Measurements from ENCODE around the gene BRCA1.
A peak's percentile ranks its signal among the peaks of the same experiment; 100 is the strongest.

BRCA1 gene

DNA sequence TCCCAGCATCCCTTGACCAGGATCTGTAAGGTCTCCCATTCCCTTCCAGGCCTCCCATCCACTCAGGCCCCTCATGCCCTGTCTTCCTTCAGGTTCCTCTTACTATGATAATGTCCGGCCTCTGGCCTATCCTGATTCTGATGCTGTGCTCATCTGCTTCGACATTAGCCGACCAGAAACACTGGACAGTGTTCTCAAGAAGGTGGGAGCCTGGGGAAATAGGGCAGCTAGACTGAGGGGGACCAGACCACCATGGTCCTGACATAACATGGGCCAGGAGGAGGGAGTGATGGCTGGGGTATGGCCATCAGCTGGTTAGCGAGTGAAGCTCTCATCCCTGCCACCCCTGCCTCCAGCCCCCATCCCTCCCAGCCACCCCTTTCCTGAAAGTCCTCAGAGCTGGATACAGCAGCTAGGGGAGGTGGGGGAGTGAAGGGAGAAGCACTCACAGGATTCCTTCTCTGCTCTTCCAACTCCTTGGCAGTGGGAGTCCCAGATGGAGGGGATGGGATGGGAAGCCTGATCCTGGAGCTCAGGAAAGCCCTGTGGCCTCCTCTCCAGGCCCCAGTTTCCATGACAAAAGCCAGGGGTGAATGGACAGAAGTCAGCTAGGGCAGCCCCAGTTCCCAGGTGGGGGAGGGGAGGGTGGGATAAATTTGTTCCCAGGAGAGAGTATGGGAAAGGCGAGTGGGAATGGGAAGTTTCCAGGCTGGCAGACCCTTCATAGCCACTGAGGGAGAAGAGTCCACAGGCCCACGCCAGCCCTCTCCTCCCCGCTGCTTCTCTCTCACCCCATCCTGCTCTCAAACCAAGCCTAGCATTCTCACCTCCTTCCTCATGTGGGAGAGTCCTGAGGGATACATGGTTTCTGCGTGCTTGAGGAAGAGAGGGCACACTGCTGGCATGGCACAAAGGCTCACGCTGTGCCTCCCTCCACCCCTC, 97.8 kb downstream of the BRCA1 start:
- Histone ChIP-seq H3K4me2 (ENCODE audit: low read length) (no peak overlapping the region), H4K12ac (ENCODE audit: low read depth, low read length) (no peak overlapping the region), H3K27me3 (ENCODE audit: insufficient read depth, low read length) (no peaks in the 10 kb centered on the region), H2AFZ (ENCODE audit: insufficient read depth, low read length, poor library complexity) (no peak overlapping the region), H3K18ac (ENCODE audit: low read length) (no peak overlapping the region), H3K9ac (ENCODE audit: low read length) (no peak overlapping the region), H2BK5ac (ENCODE audit: low read depth, low read length, poor library complexity) (no peak overlapping the region), H3K27ac (ENCODE audit: low read depth, low read length) (no peak overlapping the region), H3K4me1 (ENCODE audit: control insufficient read depth in 1 of 2, insufficient read depth in 2 of 2, low read length in 2 of 2) (peaks cover 0 to 6% of the 10 kb centered on the region in 2 experiments), H3K23ac (ENCODE audit: low read length) (no peak overlapping the region), H3K79me2 (ENCODE audit: control insufficient read depth, insufficient read depth, low read length, poor library complexity) (no peaks in the 10 kb centered on the region), H4K8ac (ENCODE audit: low read depth, low read length) (no peak overlapping the region), H2BK12ac (ENCODE audit: low read length) (no peak overlapping the region), H3K9me3 (ENCODE audit: insufficient read depth, low read depth, low read length) (no peaks in the 10 kb centered on the region), H3K4me3 (ENCODE audit: low read depth, low read length) (no peak overlapping the region), H3K14ac (ENCODE audit: low read length) (no peak overlapping the region), H3K79me1 (ENCODE audit: low read length) (peaks cover 2% of the 10 kb centered on the region), H2AK5ac (ENCODE audit: low read length) (no peak overlapping the region), H4K91ac (ENCODE audit: low read depth, low read length) (no peak overlapping the region), H2BK120ac (ENCODE audit: insufficient read depth, low read length, poor library complexity) (no peak overlapping the region), H3K4ac (ENCODE audit: low read depth, low read length) (no peak overlapping the region), H3K36me3 (ENCODE audit: control insufficient read depth in 1 of 2, insufficient read depth in 2 of 2, low read length in 2 of 2) (no peaks in the 10 kb centered on the region)
- no peak for DNase-seq
- WGBS (ENCODE audit: extremely low coverage, insufficient coverage, insufficient read length): no CpG with 5 or more reads among the region's 9 CpGs

DNA sequence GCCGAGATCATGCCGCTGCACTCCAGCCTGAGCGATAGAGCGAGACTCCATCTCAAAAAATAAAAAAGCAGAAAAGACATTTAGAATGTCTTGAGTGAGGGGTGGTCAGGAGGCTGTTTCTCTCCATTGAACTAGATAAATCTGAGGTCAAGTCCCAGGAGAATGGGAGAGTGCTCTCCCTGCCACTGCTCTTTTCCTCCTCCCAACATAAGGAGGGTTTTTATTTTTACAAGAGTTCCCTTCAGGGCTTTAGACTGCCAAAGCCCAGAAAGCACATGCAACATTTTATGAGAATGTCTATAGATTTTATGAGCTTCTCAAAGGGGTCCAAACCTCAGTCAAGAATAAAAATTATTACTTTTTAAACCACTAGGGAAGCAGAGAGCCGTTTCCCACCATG, 98.6 kb downstream of the BRCA1 start:
- peaks cover 5% of the 10 kb centered on the region for H3K79me2 ChIP-seq (ENCODE audit: control insufficient read depth, insufficient read depth, low read length, poor library complexity)
- WGBS (ENCODE audit: extremely low coverage, insufficient coverage, insufficient read length): no CpG with 5 or more reads among the region's 5 CpGs
- no peak overlapping the region for H4K12ac ChIP-seq (ENCODE audit: low read depth, low read length)
- no peak overlapping the region for H3K9ac ChIP-seq (ENCODE audit: low read length)
- no peak overlapping the region for H3K4me3 ChIP-seq (ENCODE audit: low read depth, low read length)
- H3K4ac ChIP-seq (ENCODE audit: low read depth, low read length): no peak overlapping the region
- H3K27ac ChIP-seq (ENCODE audit: low read depth, low read length): no peak overlapping the region
- no peak overlapping the region for H2BK120ac ChIP-seq (ENCODE audit: insufficient read depth, low read length, poor library complexity)
- H2BK12ac ChIP-seq (ENCODE audit: low read length): no peak overlapping the region
- peaks cover 2% of the 10 kb centered on the region for H3K9me3 ChIP-seq (ENCODE audit: insufficient read depth, low read depth, low read length)
- H4K8ac ChIP-seq (ENCODE audit: low read depth, low read length): no peak overlapping the region
- DNase-seq: no peak
- H3K4me2 ChIP-seq (ENCODE audit: low read length): no peak overlapping the region
- no peak overlapping the region for H4K91ac ChIP-seq (ENCODE audit: low read depth, low read length)
- H2AFZ ChIP-seq (ENCODE audit: insufficient read depth, low read length, poor library complexity): no peak overlapping the region
- H3K18ac ChIP-seq (ENCODE audit: low read length): no peak overlapping the region
- H3K14ac ChIP-seq (ENCODE audit: low read length): no peak overlapping the region
- H3K4me1 ChIP-seq (ENCODE audit: control insufficient read depth in 1 of 2, insufficient read depth in 2 of 2, low read length in 2 of 2): peaks cover 0 to 6% of the 10 kb centered on the region in 2 experiments
- no peak overlapping the region for H2BK5ac ChIP-seq (ENCODE audit: low read depth, low read length, poor library complexity)
- H3K36me3 ChIP-seq (ENCODE audit: control insufficient read depth in 1 of 2, insufficient read depth in 2 of 2, low read length in 2 of 2): no peaks in the 10 kb centered on the region
- no peaks in the 10 kb centered on the region for H3K27me3 ChIP-seq (ENCODE audit: insufficient read depth, low read length)
- H3K23ac ChIP-seq (ENCODE audit: low read length): no peak overlapping the region
- H2AK5ac ChIP-seq (ENCODE audit: low read length): no peak overlapping the region
- peaks cover 7% of the 10 kb centered on the region for H3K79me1 ChIP-seq (ENCODE audit: low read length)

- Histone ChIP-seq H2BK120ac (ENCODE audit: insufficient read depth, low read length, poor library complexity) (no peak overlapping the region), H2BK12ac (ENCODE audit: low read length) (no peak overlapping the region), H3K27me3 (ENCODE audit: insufficient read depth, low read length) (no peaks in the 10 kb centered on the region), H2AFZ (ENCODE audit: insufficient read depth, low read length, poor library complexity) (no peak overlapping the region), H3K4me3 (ENCODE audit: low read depth, low read length) (no peak overlapping the region), H4K8ac (ENCODE audit: low read depth, low read length) (no peak overlapping the region), H2BK5ac (ENCODE audit: low read depth, low read length, poor library complexity) (no peak overlapping the region), H4K91ac (ENCODE audit: low read depth, low read length) (no peak overlapping the region), H3K9me3 (ENCODE audit: insufficient read depth, low read depth, low read length) (peaks cover 2% of the 10 kb centered on the region), H3K18ac (ENCODE audit: low read length) (no peak overlapping the region), H3K79me2 (ENCODE audit: control insufficient read depth, insufficient read depth, low read length, poor library complexity) (peaks cover 10% of the 10 kb centered on the region), H4K12ac (ENCODE audit: low read depth, low read length) (no peak overlapping the region), H2AK5ac (ENCODE audit: low read length) (no peak overlapping the region), H3K36me3 (ENCODE audit: control insufficient read depth in 1 of 2, insufficient read depth in 2 of 2, low read length in 2 of 2) (no peaks in the 10 kb centered on the region), H3K4me1 (ENCODE audit: control insufficient read depth in 1 of 2, insufficient read depth in 2 of 2, low read length in 2 of 2) (peaks cover 0 to 6% of the 10 kb centered on the region in 2 experiments), H3K23ac (ENCODE audit: low read length) (no peak overlapping the region), H3K4me2 (ENCODE audit: low read length) (peak overlapping the region; percentile 82), H3K4ac (ENCODE audit: low read depth, low read length) (no peak overlapping the region), H3K9ac (ENCODE audit: low read length) (no peak overlapping the region), H3K14ac (ENCODE audit: low read length) (no peak overlapping the region), H3K27ac (ENCODE audit: low read depth, low read length) (no peak overlapping the region), H3K79me1 (ENCODE audit: low read length) (peaks cover 13% of the 10 kb centered on the region)
- no peak for DNase-seq
- no CpG with 5 or more reads among the region's 16 CpGs for WGBS (ENCODE audit: extremely low coverage, insufficient coverage, insufficient read length)
These were observed 99.2 kb downstream of the BRCA1 start for GRCh38 chr17:43025766-43026537.

DNA sequence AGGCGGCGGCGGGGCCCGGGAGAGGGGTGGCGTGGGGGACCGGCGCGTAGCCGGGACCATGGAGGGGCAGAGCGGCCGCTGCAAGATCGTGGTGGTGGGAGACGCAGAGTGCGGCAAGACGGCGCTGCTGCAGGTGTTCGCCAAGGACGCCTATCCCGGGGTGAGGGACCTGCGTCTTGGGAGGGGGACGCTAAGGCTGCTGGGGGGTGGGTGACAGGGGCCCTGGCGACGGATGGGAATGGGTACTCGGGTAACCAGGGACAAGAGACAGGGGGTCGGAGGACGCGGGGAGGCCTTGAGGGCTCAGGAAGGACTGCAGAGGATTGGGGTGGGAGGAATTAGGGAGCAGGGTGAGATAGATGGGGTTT, 99.9 kb downstream of the BRCA1 start:
- no CpG with 5 or more reads among the region's 27 CpGs for WGBS (ENCODE audit: extremely low coverage, insufficient coverage, insufficient read length)
- Histone ChIP-seq H2AFZ (ENCODE audit: insufficient read depth, low read length, poor library complexity) (no peak overlapping the region), H3K14ac (ENCODE audit: low read length) (no peak overlapping the region), H3K27ac (ENCODE audit: low read depth, low read length) (no peak overlapping the region), H3K79me1 (ENCODE audit: low read length) (peaks cover 14% of the 10 kb centered on the region), H3K4me3 (ENCODE audit: low read depth, low read length) (peak overlapping the region; percentile 70), H4K91ac (ENCODE audit: low read depth, low read length) (no peak overlapping the region), H3K9me3 (ENCODE audit: insufficient read depth, low read depth, low read length) (peaks cover 2% of the 10 kb centered on the region), H3K4me2 (ENCODE audit: low read length) (peak overlapping the region; percentile 82), H3K79me2 (ENCODE audit: control insufficient read depth, insufficient read depth, low read length, poor library complexity) (peaks cover 11% of the 10 kb centered on the region), H2AK5ac (ENCODE audit: low read length) (no peak overlapping the region), H4K12ac (ENCODE audit: low read depth, low read length) (no peak overlapping the region), H3K9ac (ENCODE audit: low read length) (no peak overlapping the region), H2BK120ac (ENCODE audit: insufficient read depth, low read length, poor library complexity) (no peak overlapping the region), H3K18ac (ENCODE audit: low read length) (no peak overlapping the region), H3K4ac (ENCODE audit: low read depth, low read length) (no peak overlapping the region), H3K36me3 (ENCODE audit: control insufficient read depth in 1 of 2, insufficient read depth in 2 of 2, low read length in 2 of 2) (no peaks in the 10 kb centered on the region), H2BK12ac (ENCODE audit: low read length) (no peak overlapping the region), H3K23ac (ENCODE audit: low read length) (no peak overlapping the region), H3K27me3 (ENCODE audit: insufficient read depth, low read length) (no peaks in the 10 kb centered on the region), H3K4me1 (ENCODE audit: control insufficient read depth in 1 of 2, insufficient read depth in 2 of 2, low read length in 2 of 2) (peaks cover 0 to 7% of the 10 kb centered on the region in 2 experiments), H4K8ac (ENCODE audit: low read depth, low read length) (peak overlapping the region; percentile 74), H2BK5ac (ENCODE audit: low read depth, low read length, poor library complexity) (no peak overlapping the region)
- DNase-seq: no peak

Measured in trophoblast cell (in vitro differentiated cells and primary cell).